MM.1S (cell line): ENCODE results near the gene GRIK4.

Experiments used
- DNase-seq: peaks from one replicate; pipeline ENCODE4 v3.0.0-alpha.2; 2015
- H2AFZ ChIP-seq: fragments of 300-600 bp; sonication (generic); 2 replicates; pipeline ENCODE4 v1.6.0; 2016; ENCODE audit warnings: antibody characterized with exemption, low read length
- H3F3A ChIP-seq: fragments of 300-600 bp; sonication (generic); 2 replicates; pipeline ENCODE4 v1.6.1; 2016; ENCODE audit warnings: mild to moderate bottlenecking, antibody characterized with exemption, low read length, moderate library complexity, mixed read lengths; ENCODE audit not compliant: insufficient read depth
- H3K27ac ChIP-seq: fragments of 300-600 bp; sonication (generic); 2 replicates; pipeline ENCODE4 v1.5.1; 2016; ENCODE audit warnings: mild to moderate bottlenecking, low read length
- H3K27me3 ChIP-seq: fragments of 300-600 bp; sonication (generic); replicated peaks from 2 replicates; pipeline ENCODE4 v1.6.0; 2016; ENCODE audit warnings: low read length; ENCODE audit not compliant: insufficient read depth
- H3K36me3 ChIP-seq: fragments of 300-600 bp; sonication (generic); replicated peaks from 2 replicates; pipeline ENCODE4 v1.6.1; 2016; ENCODE audit warnings: mild to moderate bottlenecking, low read length, mixed read lengths; ENCODE audit not compliant: insufficient read depth
- H3K4me1 ChIP-seq: fragments of 300-600 bp; sonication (generic); 2 replicates; pipeline ENCODE4 v1.6.1; 2016; ENCODE audit warnings: low read length, mixed read lengths
- H3K4me2 ChIP-seq: fragments of 300-600 bp; sonication (generic); 2 replicates; pipeline ENCODE4 v1.6.0; 2016; ENCODE audit warnings: low read depth, low read length
- H3K4me3 ChIP-seq: fragments of 300-600 bp; sonication (generic); 2 replicates; pipeline ENCODE4 v1.5.1; 2016; ENCODE audit warnings: low read length, mixed read lengths
- H3K79me2 ChIP-seq: fragments of 300-600 bp; sonication (generic); 2 replicates; pipeline ENCODE4 v1.6.1; 2016; ENCODE audit warnings: mixed run types, low read length, mixed read lengths
- H3K9ac ChIP-seq: fragments of 300-600 bp; sonication (generic); 2 replicates; pipeline ENCODE4 v1.6.1; 2016; ENCODE audit warnings: low read length, mixed read lengths
- H3K9me2 ChIP-seq: fragments of 300-600 bp; sonication (generic); replicated peaks from 2 replicates; pipeline ENCODE4 v1.6.1; 2016; ENCODE audit warnings: mild to moderate bottlenecking, low read length, mixed read lengths; ENCODE audit not compliant: insufficient read depth
- H3K9me3 ChIP-seq: fragments of 300-600 bp; sonication (generic); replicated peaks from 2 replicates; pipeline ENCODE4 v1.6.1; 2016; ENCODE audit warnings: mild to moderate bottlenecking, low read length, mixed read lengths; ENCODE audit not compliant: insufficient read depth
- H4K20me1 ChIP-seq: fragments of 300-600 bp; sonication (generic); 2 replicates; pipeline ENCODE4 v1.6.1; 2016; ENCODE audit warnings: mild to moderate bottlenecking, low read length, moderate library complexity, mixed read lengths; ENCODE audit not compliant: insufficient read depth
- EZH2 ChIP-seq: fragments of 300-600 bp; sonication (generic); optimal IDR thresholded peaks from 2 replicates; pipeline ENCODE3; 2017; ENCODE audit warnings: low read depth, mild to moderate bottlenecking, antibody characterized with exemption, low read length, mixed read lengths
- EZH2phosphoT487 ChIP-seq: fragments of 300-600 bp; sonication (generic); IDR thresholded peaks from 2 replicates; pipeline ENCODE4 v1.6.1; 2018; ENCODE audit warnings: antibody characterized with exemption, low read length
- TF ChIP-seq, protein P1 (sequence below): fragments of 300-600 bp; sonication (generic); IDR thresholded peaks from 2 replicates; pipeline ENCODE4 v1.5.1; 2016; ENCODE audit warnings: antibody characterized with exemption, low read length, mixed read lengths

The GRIK4 gene

GRCh38 chr11:120562806-120563425 lies 51.4 kb downstream of the GRIK4 start:
- no peaks in the 10 kb centered on the region for H3K9me2 ChIP-seq
- no peaks in the 10 kb centered on the region for H3K4me1 ChIP-seq
- no peak overlapping the region for H3K4me2 ChIP-seq
- TF ChIP-seq EZH2phosphoT487 (no peak), EZH2 (no peak)
- TF ChIP-seq, protein P1, sequence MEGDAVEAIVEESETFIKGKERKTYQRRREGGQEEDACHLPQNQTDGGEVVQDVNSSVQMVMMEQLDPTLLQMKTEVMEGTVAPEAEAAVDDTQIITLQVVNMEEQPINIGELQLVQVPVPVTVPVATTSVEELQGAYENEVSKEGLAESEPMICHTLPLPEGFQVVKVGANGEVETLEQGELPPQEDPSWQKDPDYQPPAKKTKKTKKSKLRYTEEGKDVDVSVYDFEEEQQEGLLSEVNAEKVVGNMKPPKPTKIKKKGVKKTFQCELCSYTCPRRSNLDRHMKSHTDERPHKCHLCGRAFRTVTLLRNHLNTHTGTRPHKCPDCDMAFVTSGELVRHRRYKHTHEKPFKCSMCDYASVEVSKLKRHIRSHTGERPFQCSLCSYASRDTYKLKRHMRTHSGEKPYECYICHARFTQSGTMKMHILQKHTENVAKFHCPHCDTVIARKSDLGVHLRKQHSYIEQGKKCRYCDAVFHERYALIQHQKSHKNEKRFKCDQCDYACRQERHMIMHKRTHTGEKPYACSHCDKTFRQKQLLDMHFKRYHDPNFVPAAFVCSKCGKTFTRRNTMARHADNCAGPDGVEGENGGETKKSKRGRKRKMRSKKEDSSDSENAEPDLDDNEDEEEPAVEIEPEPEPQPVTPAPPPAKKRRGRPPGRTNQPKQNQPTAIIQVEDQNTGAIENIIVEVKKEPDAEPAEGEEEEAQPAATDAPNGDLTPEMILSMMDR: no peak
- no peaks in the 10 kb centered on the region for H3K9me3 ChIP-seq
- no peak overlapping the region for H3K27ac ChIP-seq
- no peaks in the 10 kb centered on the region for H3K36me3 ChIP-seq
- no peak overlapping the region for H3K9ac ChIP-seq
- H2AFZ ChIP-seq: no peak overlapping the region
- no peak for DNase-seq
- no peaks in the 10 kb centered on the region for H3F3A ChIP-seq
- H3K79me2 ChIP-seq: no peaks in the 10 kb centered on the region
- no peaks in the 10 kb centered on the region for H3K27me3 ChIP-seq
- no peaks in the 10 kb centered on the region for H4K20me1 ChIP-seq
- no peak overlapping the region for H3K4me3 ChIP-seq

DNA sequence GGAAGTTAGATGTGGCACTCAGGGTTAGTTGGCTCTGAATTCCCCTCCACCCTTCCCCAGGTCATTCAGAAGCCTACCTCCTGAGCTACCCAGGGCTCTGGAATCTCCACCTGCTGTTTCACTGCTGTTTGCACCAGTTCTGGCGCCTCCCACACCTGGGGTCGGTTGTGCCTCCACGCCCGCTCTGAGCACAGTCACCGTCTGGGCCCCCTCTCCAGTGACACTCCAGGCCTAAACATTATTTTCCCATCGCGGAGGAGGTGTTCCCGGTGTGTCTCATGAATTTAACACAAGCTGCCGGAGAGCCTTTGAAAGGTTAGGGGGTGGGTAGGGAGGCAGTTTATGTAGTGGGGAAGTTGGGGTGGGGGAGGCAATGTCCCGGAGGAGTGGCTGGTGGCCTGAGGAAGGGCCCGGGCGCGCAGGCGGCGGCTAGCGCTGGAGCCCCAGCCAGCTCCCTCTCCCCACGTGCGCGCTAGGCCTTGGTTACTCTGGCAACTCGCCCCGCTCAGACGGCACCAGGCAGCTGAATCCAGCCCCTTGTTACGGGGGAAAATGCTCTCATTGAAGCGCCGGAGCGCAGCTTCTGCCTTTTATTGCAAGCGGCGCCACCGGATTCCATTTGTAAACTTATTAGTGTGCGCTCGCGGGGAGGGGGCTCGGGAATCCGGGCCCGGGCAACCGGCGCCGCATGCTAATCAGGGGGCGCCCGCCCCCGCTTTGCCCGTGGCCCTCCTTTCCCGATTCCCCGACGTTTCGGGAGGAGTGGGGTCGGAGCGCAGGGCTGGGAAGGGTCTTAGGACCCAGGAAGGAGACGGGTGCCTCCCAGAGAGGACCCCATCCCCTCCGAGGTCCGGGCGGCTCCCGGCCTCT lies 52.4 kb downstream of the GRIK4 start:
- H3K27ac ChIP-seq: no peak overlapping the region
- TF ChIP-seq EZH2 (no peak), EZH2phosphoT487 (no peak)
- TF ChIP-seq, protein P1: no peak
- H3K4me1 ChIP-seq: no peaks in the 10 kb centered on the region
- no peak for DNase-seq
- H3K79me2 ChIP-seq: no peaks in the 10 kb centered on the region
- no peak overlapping the region for H3K9ac ChIP-seq
- H4K20me1 ChIP-seq: no peaks in the 10 kb centered on the region
- H3F3A ChIP-seq: no peaks in the 10 kb centered on the region
- H3K9me3 ChIP-seq: no peaks in the 10 kb centered on the region
- H3K4me2 ChIP-seq: no peak overlapping the region
- H2AFZ ChIP-seq: no peak overlapping the region
- H3K36me3 ChIP-seq: no peaks in the 10 kb centered on the region
- no peak overlapping the region for H3K4me3 ChIP-seq
- no peaks in the 10 kb centered on the region for H3K9me2 ChIP-seq
- no peaks in the 10 kb centered on the region for H3K27me3 ChIP-seq

- DNase-seq: no peak
- Histone ChIP-seq H4K20me1 (no peaks in the 10 kb centered on the region), H3K9me3 (no peaks in the 10 kb centered on the region), H3K79me2 (no peaks in the 10 kb centered on the region), H3K4me2 (no peak overlapping the region), H3K36me3 (no peaks in the 10 kb centered on the region), H3K27ac (no peak overlapping the region), H3K27me3 (no peaks in the 10 kb centered on the region), H2AFZ (no peak overlapping the region), H3F3A (no peaks in the 10 kb centered on the region), H3K9ac (no peak overlapping the region), H3K4me3 (no peak overlapping the region), H3K9me2 (no peaks in the 10 kb centered on the region), H3K4me1 (no peaks in the 10 kb centered on the region)
- TF ChIP-seq, protein P1: no peak
- no peak for TF ChIP-seq EZH2
- no peak for TF ChIP-seq EZH2phosphoT487
These were observed 53.2 kb downstream of the GRIK4 start for GRCh38 chr11:120564573-120565311.
